MM.1S (cell line): ENCODE results near the gene CTSF.

ENCODE experiments used
- DNase-seq: peaks from one replicate; pipeline ENCODE4 v3.0.0-alpha.2; 2015
- H2AFZ ChIP-seq: fragments of 300-600 bp; sonication (generic); 2 replicates; pipeline ENCODE4 v1.6.0; 2016; ENCODE audit warnings: antibody characterized with exemption, low read length
- H3F3A ChIP-seq: fragments of 300-600 bp; sonication (generic); 2 replicates; pipeline ENCODE4 v1.6.1; 2016; ENCODE audit warnings: mild to moderate bottlenecking, antibody characterized with exemption, low read length, moderate library complexity, mixed read lengths; ENCODE audit not compliant: insufficient read depth
- H3K27ac ChIP-seq: fragments of 300-600 bp; sonication (generic); 2 replicates; pipeline ENCODE4 v1.5.1; 2016; ENCODE audit warnings: mild to moderate bottlenecking, low read length
- H3K27me3 ChIP-seq: fragments of 300-600 bp; sonication (generic); replicated peaks from 2 replicates; pipeline ENCODE4 v1.6.0; 2016; ENCODE audit warnings: low read length; ENCODE audit not compliant: insufficient read depth
- H3K36me3 ChIP-seq: fragments of 300-600 bp; sonication (generic); replicated peaks from 2 replicates; pipeline ENCODE4 v1.6.1; 2016; ENCODE audit warnings: mild to moderate bottlenecking, low read length, mixed read lengths; ENCODE audit not compliant: insufficient read depth
- H3K4me1 ChIP-seq: fragments of 300-600 bp; sonication (generic); 2 replicates; pipeline ENCODE4 v1.6.1; 2016; ENCODE audit warnings: low read length, mixed read lengths
- H3K4me2 ChIP-seq: fragments of 300-600 bp; sonication (generic); 2 replicates; pipeline ENCODE4 v1.6.0; 2016; ENCODE audit warnings: low read depth, low read length
- H3K4me3 ChIP-seq: fragments of 300-600 bp; sonication (generic); 2 replicates; pipeline ENCODE4 v1.5.1; 2016; ENCODE audit warnings: low read length, mixed read lengths
- H3K79me2 ChIP-seq: fragments of 300-600 bp; sonication (generic); 2 replicates; pipeline ENCODE4 v1.6.1; 2016; ENCODE audit warnings: mixed run types, low read length, mixed read lengths
- H3K9ac ChIP-seq: fragments of 300-600 bp; sonication (generic); 2 replicates; pipeline ENCODE4 v1.6.1; 2016; ENCODE audit warnings: low read length, mixed read lengths
- H3K9me2 ChIP-seq: fragments of 300-600 bp; sonication (generic); replicated peaks from 2 replicates; pipeline ENCODE4 v1.6.1; 2016; ENCODE audit warnings: mild to moderate bottlenecking, low read length, mixed read lengths; ENCODE audit not compliant: insufficient read depth
- H3K9me3 ChIP-seq: fragments of 300-600 bp; sonication (generic); replicated peaks from 2 replicates; pipeline ENCODE4 v1.6.1; 2016; ENCODE audit warnings: mild to moderate bottlenecking, low read length, mixed read lengths; ENCODE audit not compliant: insufficient read depth
- H4K20me1 ChIP-seq: fragments of 300-600 bp; sonication (generic); 2 replicates; pipeline ENCODE4 v1.6.1; 2016; ENCODE audit warnings: mild to moderate bottlenecking, low read length, moderate library complexity, mixed read lengths; ENCODE audit not compliant: insufficient read depth
- EZH2 ChIP-seq: fragments of 300-600 bp; sonication (generic); optimal IDR thresholded peaks from 2 replicates; pipeline ENCODE3; 2017; ENCODE audit warnings: low read depth, mild to moderate bottlenecking, antibody characterized with exemption, low read length, mixed read lengths
- EZH2phosphoT487 ChIP-seq: fragments of 300-600 bp; sonication (generic); IDR thresholded peaks from 2 replicates; pipeline ENCODE4 v1.6.1; 2018; ENCODE audit warnings: antibody characterized with exemption, low read length
- TF ChIP-seq, protein P1 (sequence below): fragments of 300-600 bp; sonication (generic); IDR thresholded peaks from 2 replicates; pipeline ENCODE4 v1.5.1; 2016; ENCODE audit warnings: antibody characterized with exemption, low read length, mixed read lengths

CTSF gene

DNA sequence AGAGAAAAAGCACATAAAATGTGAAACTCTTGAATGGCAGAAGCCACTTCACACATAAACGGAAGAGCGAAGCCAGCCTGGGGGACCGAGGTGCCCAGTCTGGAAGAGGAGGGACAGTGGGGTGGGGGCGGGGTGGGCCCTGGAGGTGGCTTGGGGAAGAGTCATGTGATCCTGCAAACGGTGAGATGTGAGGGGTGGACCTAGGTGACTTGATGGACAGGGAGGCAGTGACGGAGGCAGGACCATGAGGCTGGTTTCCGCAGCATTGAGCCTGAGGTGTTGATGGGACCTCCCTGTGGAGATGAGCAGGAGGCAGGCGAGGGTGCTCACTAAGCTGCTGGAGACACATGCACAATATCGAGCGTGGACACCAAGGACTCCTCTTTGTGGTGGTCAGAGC is 39.3 kb downstream of the CTSF start:
- TF ChIP-seq EZH2phosphoT487 = no peak
- TF ChIP-seq, protein P1, sequence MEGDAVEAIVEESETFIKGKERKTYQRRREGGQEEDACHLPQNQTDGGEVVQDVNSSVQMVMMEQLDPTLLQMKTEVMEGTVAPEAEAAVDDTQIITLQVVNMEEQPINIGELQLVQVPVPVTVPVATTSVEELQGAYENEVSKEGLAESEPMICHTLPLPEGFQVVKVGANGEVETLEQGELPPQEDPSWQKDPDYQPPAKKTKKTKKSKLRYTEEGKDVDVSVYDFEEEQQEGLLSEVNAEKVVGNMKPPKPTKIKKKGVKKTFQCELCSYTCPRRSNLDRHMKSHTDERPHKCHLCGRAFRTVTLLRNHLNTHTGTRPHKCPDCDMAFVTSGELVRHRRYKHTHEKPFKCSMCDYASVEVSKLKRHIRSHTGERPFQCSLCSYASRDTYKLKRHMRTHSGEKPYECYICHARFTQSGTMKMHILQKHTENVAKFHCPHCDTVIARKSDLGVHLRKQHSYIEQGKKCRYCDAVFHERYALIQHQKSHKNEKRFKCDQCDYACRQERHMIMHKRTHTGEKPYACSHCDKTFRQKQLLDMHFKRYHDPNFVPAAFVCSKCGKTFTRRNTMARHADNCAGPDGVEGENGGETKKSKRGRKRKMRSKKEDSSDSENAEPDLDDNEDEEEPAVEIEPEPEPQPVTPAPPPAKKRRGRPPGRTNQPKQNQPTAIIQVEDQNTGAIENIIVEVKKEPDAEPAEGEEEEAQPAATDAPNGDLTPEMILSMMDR = no peak
- no peak for TF ChIP-seq EZH2
- Histone ChIP-seq H3K4me2 (no peak overlapping the region), H4K20me1 (no peaks in the 10 kb centered on the region), H3K4me3 (no peak overlapping the region), H2AFZ (no peak overlapping the region), H3F3A (no peaks in the 10 kb centered on the region), H3K9me3 (no peaks in the 10 kb centered on the region), H3K79me2 (no peaks in the 10 kb centered on the region), H3K4me1 (no peaks in the 10 kb centered on the region), H3K27ac (no peak overlapping the region), H3K36me3 (no peaks in the 10 kb centered on the region), H3K9ac (no peak overlapping the region), H3K27me3 (no peaks in the 10 kb centered on the region), H3K9me2 (no peaks in the 10 kb centered on the region)
- DNase-seq = no peak

DNA sequence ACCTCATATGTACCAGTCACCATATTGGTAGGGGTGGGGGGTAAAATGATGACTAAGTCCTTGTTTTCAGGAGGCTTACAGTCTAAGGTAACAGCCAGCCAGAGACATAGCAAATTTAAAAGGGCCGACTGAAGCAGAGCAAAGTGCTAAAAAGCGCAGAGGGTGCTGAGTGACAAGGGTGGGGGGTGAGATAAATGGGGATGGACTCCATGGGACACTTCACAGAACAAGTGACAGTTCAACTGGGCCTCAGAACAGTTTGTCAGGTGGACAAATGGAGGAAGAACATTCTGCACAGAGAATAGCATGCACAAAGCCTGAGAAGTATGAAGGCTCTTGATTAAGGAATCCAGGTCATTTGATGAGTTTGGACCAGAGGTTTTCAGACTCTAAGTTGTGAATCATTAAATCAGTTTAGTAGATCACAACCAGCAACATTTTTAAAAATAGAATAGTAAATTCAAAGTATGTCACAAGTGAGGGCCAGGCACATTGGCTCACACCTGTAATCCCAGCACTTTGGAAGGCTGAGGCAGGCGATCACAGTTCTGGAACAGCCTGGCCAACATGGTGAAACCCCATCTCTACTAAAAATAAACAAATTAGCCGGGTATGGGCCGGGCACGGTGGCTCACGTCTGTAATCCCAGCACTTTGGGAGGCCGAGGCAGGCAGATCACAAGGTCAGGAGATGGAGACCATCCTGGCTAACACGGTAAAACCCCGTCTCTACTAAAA is 43.9 kb downstream of the CTSF start:
- no peak overlapping the region for H3K4me2 ChIP-seq
- no peak overlapping the region for H3K9ac ChIP-seq
- H3K27ac ChIP-seq = no peak overlapping the region
- no peaks in the 10 kb centered on the region for H3F3A ChIP-seq
- no peaks in the 10 kb centered on the region for H3K9me2 ChIP-seq
- H3K9me3 ChIP-seq = no peaks in the 10 kb centered on the region
- H3K36me3 ChIP-seq = no peaks in the 10 kb centered on the region
- no peaks in the 10 kb centered on the region for H3K27me3 ChIP-seq
- no peak for DNase-seq
- TF ChIP-seq EZH2 = no peak
- no peak for TF ChIP-seq EZH2phosphoT487
- TF ChIP-seq, protein P1 = no peak
- no peaks in the 10 kb centered on the region for H3K79me2 ChIP-seq
- H4K20me1 ChIP-seq = no peaks in the 10 kb centered on the region
- H3K4me3 ChIP-seq = no peak overlapping the region
- no peaks in the 10 kb centered on the region for H3K4me1 ChIP-seq
- H2AFZ ChIP-seq = no peak overlapping the region

DNA sequence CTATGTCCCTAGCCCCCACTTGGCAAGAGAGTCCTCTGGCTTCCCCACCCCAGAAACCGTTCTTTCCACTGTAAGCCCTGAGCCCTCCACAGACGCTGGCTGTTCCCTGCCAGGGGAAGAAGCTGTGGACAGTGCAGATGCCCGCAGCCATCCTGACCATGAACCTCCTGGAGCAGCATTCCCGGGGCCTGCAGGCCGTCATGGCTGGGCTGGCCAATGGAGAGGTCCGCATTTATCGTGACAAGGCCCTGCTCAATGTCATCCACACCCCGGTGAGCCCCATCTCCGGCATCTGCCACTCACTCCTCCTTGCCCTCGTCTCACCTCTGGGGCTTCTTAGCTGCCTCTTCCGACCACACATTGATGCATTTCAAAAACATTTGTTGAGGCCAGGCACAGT is 44.8 kb downstream of the CTSF start:
- no peaks in the 10 kb centered on the region for H3K79me2 ChIP-seq
- H3K36me3 ChIP-seq = no peaks in the 10 kb centered on the region

More for the DNA sequence above, 44.8 kb downstream of the CTSF start:
- Histone ChIP-seq H3K9ac (no peak overlapping the region), H4K20me1 (no peaks in the 10 kb centered on the region), H3K9me2 (no peaks in the 10 kb centered on the region), H3K27me3 (no peaks in the 10 kb centered on the region), H2AFZ (no peak overlapping the region), H3K4me2 (no peak overlapping the region), H3K4me3 (no peak overlapping the region), H3K27ac (no peak overlapping the region), H3K9me3 (no peaks in the 10 kb centered on the region), H3F3A (no peaks in the 10 kb centered on the region), H3K4me1 (no peaks in the 10 kb centered on the region)
- TF ChIP-seq EZH2 = no peak
- no peak for DNase-seq
